ENCODE results near the gene KIAA0825.
"Not testable (repeated sequence)": the region's sequence is repeated elsewhere in the genome, so short reads cannot be mapped to it uniquely, and the experiment has no call there.

Gene KIAA0825

GRCh38 chr5:94361832-94362796 lies 256.3 kb downstream of the KIAA0825 start:
- H3K4me1 ChIP-seq (ENCODE audit: control insufficient read depth in 5 of 5, insufficient read depth in 5 of 5, low read length in 5 of 5) = peaks cover 0 to 5% (median 0%) of the 10 kb centered on the region in 5 donors
- H3K9ac ChIP-seq (ENCODE audit: low read length in 5 of 5) = no peak overlapping the region
- H3K27me3 ChIP-seq (ENCODE audit: control insufficient read depth in 5 of 5, insufficient read depth in 4 of 5, low read length in 5 of 5) = no peaks in the 10 kb centered on the region
- no peak overlapping the region for H3K27ac ChIP-seq (ENCODE audit: low read depth, low read length)
- no peaks in the 10 kb centered on the region for H3K9me3 ChIP-seq (ENCODE audit: control insufficient read depth in 5 of 5, low read length in 5 of 5)
- no peaks in the 10 kb centered on the region for H3K36me3 ChIP-seq (ENCODE audit: control insufficient read depth in 5 of 5, insufficient read depth in 5 of 5, low read length in 5 of 5)
- no peak overlapping the region for H3K4me3 ChIP-seq (ENCODE audit: low read depth in 1 of 5, low read length in 5 of 5)

DNA sequence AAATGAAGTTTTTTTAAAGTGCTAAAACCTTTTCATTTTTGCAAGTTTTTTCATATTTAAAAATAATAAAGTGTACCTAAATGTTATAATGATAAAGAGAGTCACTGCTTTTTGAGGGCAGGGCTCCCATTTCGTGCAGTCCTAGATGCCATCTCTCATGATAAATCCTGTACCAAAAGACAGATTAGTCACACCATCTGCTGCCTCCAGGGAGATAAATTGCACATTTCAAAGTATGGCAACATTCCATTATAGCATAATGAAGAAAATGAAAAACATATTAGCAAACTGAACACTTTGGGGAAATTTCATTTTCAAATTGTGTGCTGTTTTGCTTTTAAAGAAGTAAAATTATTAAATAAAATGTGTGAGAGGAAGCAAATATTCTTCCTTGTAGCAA lies 257.2 kb downstream of the KIAA0825 start:
- Histone ChIP-seq H3K4me3 (ENCODE audit: low read depth in 1 of 5, low read length in 5 of 5) (no peak overlapping the region), H3K9ac (ENCODE audit: low read length in 5 of 5) (no peak overlapping the region), H3K36me3 (ENCODE audit: control insufficient read depth in 5 of 5, insufficient read depth in 5 of 5, low read length in 5 of 5) (no peaks in the 10 kb centered on the region), H3K9me3 (ENCODE audit: control insufficient read depth in 5 of 5, low read length in 5 of 5) (no peaks in the 10 kb centered on the region), H3K4me1 (ENCODE audit: control insufficient read depth in 5 of 5, insufficient read depth in 5 of 5, low read length in 5 of 5) (peaks cover 0 to 5% (median 0%) of the 10 kb centered on the region in 5 donors), H3K27me3 (ENCODE audit: control insufficient read depth in 5 of 5, insufficient read depth in 4 of 5, low read length in 5 of 5) (no peaks in the 10 kb centered on the region), H3K27ac (ENCODE audit: low read depth, low read length) (no peak overlapping the region)

DNA sequence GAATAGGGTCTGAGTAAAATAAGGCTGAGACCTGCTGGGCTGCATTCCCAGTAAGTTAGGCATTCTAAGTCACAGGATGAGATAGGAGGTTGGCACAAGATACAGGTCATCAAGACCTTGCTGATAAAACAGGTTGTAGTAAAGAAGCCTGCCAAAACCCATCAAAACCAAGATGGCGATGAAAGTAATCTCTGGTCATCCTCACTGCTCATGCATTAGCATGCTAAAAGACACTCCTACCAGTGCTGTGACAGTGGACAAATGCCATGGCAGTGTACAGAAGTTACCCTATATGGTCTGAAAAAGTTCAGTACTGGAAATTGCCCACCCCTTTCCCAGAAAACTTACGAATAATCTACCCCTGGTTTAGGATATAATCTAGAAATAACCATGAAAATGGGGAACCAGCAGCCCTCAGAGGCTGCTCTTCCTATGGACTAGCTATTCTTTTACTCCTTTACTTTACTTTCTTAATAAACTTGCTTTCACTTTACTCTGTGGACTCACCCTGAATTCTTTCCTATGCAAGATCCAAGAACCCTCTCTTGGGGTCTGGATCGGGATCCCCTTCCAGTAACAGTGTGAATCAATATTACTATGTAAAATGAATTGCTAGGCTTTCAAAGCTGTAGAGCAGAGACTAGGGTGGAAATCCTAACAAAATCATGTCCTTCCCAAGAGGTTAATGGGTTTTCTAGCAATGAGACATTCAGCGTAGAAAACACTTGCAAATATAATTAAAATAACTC lies 257.8 kb downstream of the KIAA0825 start:
- Histone ChIP-seq H3K4me1 (ENCODE audit: control insufficient read depth in 5 of 5, insufficient read depth in 5 of 5, low read length in 5 of 5) (peaks cover 0 to 5% (median 0%) of the 10 kb centered on the region in 5 donors), H3K9me3 (ENCODE audit: control insufficient read depth in 5 of 5, low read length in 5 of 5) (no peaks in the 10 kb centered on the region), H3K9ac (ENCODE audit: low read length in 5 of 5) (no peak overlapping the region), H3K4me3 (ENCODE audit: low read depth in 1 of 5, low read length in 5 of 5) (no peak overlapping the region), H3K27ac (ENCODE audit: low read depth, low read length) (no peak overlapping the region), H3K27me3 (ENCODE audit: control insufficient read depth in 5 of 5, insufficient read depth in 4 of 5, low read length in 5 of 5) (no peaks in the 10 kb centered on the region), H3K36me3 (ENCODE audit: control insufficient read depth in 5 of 5, insufficient read depth in 5 of 5, low read length in 5 of 5) (no peaks in the 10 kb centered on the region)

DNA sequence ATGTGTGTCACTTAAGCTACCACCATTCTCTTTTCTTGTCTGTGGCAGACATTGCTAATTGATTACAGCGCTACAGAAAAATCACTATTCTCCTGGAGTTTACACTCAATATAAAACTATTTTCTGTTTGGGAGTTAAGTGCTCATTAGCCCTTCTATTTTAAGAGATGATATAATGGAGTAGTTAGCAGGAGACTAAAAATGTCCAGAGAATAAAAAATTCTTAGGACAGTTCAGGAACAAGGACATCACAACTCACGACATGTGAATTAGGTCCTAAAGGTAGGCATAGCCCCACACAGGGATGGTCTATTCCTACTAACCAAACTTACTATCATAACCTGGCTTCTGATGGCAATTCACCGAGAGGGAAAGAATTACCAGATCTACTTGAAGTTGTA lies 258.5 kb downstream of the KIAA0825 start:
- H3K4me3 ChIP-seq (ENCODE audit: low read depth in 1 of 5, low read length in 5 of 5) = no peak overlapping the region
- no peaks in the 10 kb centered on the region for H3K27me3 ChIP-seq (ENCODE audit: control insufficient read depth in 5 of 5, insufficient read depth in 4 of 5, low read length in 5 of 5)
- H3K9me3 ChIP-seq (ENCODE audit: control insufficient read depth in 5 of 5, low read length in 5 of 5) = no peaks in the 10 kb centered on the region
- H3K36me3 ChIP-seq (ENCODE audit: control insufficient read depth in 5 of 5, insufficient read depth in 5 of 5, low read length in 5 of 5) = no peaks in the 10 kb centered on the region
- no peak overlapping the region for H3K9ac ChIP-seq (ENCODE audit: low read length in 5 of 5)
- H3K27ac ChIP-seq (ENCODE audit: low read depth, low read length) = no peak overlapping the region
- H3K4me1 ChIP-seq (ENCODE audit: control insufficient read depth in 5 of 5, insufficient read depth in 5 of 5, low read length in 5 of 5) = peaks cover 0 to 5% (median 0%) of the 10 kb centered on the region in 5 donors

DNA sequence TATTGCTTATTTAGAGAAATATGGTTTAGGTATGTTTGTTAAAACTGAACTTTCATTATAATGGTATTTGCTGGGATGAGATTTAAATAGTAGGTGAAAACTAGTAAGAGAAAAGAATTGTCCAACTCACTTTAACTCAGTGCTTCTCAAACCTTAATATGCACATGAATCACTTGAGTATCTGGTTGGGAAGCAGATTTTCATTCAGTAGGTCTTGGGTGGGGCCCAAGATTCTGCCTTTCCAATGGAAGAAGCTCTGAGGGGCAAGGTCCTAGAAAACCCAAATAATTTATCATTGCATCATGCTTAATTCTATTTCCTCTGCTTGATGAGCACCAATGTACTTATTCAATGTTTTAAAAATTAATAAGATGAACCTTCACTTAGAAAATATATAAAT lies 262.6 kb downstream of the KIAA0825 start:
- Histone ChIP-seq H3K27ac (ENCODE audit: low read depth, low read length) (no peak overlapping the region), H3K4me1 (ENCODE audit: control insufficient read depth in 5 of 5, insufficient read depth in 5 of 5, low read length in 5 of 5) (no peaks in the 10 kb centered on the region)

GRCh38 chr5:94354837-94355485 lies 263.4 kb downstream of the KIAA0825 start:
- H3K9me3 ChIP-seq (ENCODE audit: control insufficient read depth in 5 of 5, low read length in 5 of 5); H3K27me3 ChIP-seq (ENCODE audit: control insufficient read depth in 5 of 5, insufficient read depth in 4 of 5, low read length in 5 of 5); H3K4me1 ChIP-seq (ENCODE audit: control insufficient read depth in 5 of 5, insufficient read depth in 5 of 5, low read length in 5 of 5); H3K4me3 ChIP-seq (ENCODE audit: low read depth in 1 of 5, low read length in 5 of 5); H3K27ac ChIP-seq (ENCODE audit: low read depth, low read length); H3K36me3 ChIP-seq (ENCODE audit: control insufficient read depth in 5 of 5, insufficient read depth in 5 of 5, low read length in 5 of 5); H3K9ac ChIP-seq (ENCODE audit: low read length in 5 of 5): not testable (repeated sequence)

More for the DNA sequence above, 262.6 kb downstream of the KIAA0825 start:
- Histone ChIP-seq H3K4me3 (ENCODE audit: low read depth in 1 of 5, low read length in 5 of 5) (no peak overlapping the region), H3K27me3 (ENCODE audit: control insufficient read depth in 5 of 5, insufficient read depth in 4 of 5, low read length in 5 of 5) (no peaks in the 10 kb centered on the region), H3K9me3 (ENCODE audit: control insufficient read depth in 5 of 5, low read length in 5 of 5) (no peaks in the 10 kb centered on the region), H3K36me3 (ENCODE audit: control insufficient read depth in 5 of 5, insufficient read depth in 5 of 5, low read length in 5 of 5) (no peaks in the 10 kb centered on the region), H3K9ac (ENCODE audit: low read length in 5 of 5) (no peak overlapping the region)

DNA sequence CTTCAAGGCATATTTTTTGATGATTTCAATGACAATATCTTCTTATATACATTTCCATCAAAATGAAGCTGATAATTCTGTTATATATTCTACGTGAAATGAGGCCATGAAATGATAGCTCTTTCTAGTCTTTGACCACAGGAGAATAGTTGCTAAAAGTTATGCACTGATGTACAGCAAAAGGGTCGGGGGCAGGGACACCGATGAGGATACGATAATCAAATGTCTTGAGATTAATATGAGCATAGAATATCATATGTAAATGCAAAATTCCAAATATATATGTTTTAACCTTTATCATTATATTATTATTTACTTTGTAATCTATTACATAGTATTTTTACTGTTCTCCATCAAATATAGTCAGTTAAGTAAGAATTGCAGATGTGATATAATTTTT lies 264.8 kb downstream of the KIAA0825 start:
- Histone ChIP-seq H3K36me3 (ENCODE audit: control insufficient read depth in 5 of 5, insufficient read depth in 5 of 5, low read length in 5 of 5) (no peaks in the 10 kb centered on the region), H3K4me3 (ENCODE audit: low read depth in 1 of 5, low read length in 5 of 5) (no peak overlapping the region), H3K9me3 (ENCODE audit: control insufficient read depth in 5 of 5, low read length in 5 of 5) (peaks cover 0 to 3% (median 0%) of the 10 kb centered on the region in 5 donors), H3K27ac (ENCODE audit: low read depth, low read length) (no peak overlapping the region), H3K9ac (ENCODE audit: low read length in 5 of 5) (no peak overlapping the region), H3K4me1 (ENCODE audit: control insufficient read depth in 5 of 5, insufficient read depth in 5 of 5, low read length in 5 of 5) (no peaks in the 10 kb centered on the region), H3K27me3 (ENCODE audit: control insufficient read depth in 5 of 5, insufficient read depth in 4 of 5, low read length in 5 of 5) (no peaks in the 10 kb centered on the region)

DNA sequence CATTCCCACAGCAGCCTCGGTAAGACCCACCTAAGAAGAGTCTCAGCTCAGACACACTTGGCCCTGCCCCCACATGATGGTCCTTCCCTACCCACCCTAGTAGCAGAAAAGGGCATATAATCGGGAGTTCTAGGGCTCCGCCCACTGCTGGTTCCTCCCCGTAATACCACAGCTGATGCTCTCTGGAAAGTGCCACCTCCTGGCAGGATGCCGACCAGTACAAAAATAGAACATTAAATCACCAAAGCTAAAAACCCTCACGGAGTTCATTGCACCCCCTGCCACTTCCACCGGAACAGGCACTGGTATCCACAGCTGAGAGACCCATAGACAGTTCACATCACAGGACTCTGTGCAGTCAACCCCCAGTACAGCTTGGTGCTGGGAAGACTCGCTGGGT lies 271.3 kb downstream of the KIAA0825 start:
- Histone ChIP-seq H3K27me3 (ENCODE audit: control insufficient read depth in 5 of 5, insufficient read depth in 4 of 5, low read length in 5 of 5) (no peaks in the 10 kb centered on the region), H3K9ac (ENCODE audit: low read length in 5 of 5) (no peak overlapping the region), H3K4me3 (ENCODE audit: low read depth in 1 of 5, low read length in 5 of 5) (no peak overlapping the region), H3K4me1 (ENCODE audit: control insufficient read depth in 5 of 5, insufficient read depth in 5 of 5, low read length in 5 of 5) (no peaks in the 10 kb centered on the region), H3K27ac (ENCODE audit: low read depth, low read length) (no peak overlapping the region), H3K36me3 (ENCODE audit: control insufficient read depth in 5 of 5, insufficient read depth in 5 of 5, low read length in 5 of 5) (no peaks in the 10 kb centered on the region), H3K9me3 (ENCODE audit: control insufficient read depth in 5 of 5, low read length in 5 of 5) (peaks cover 0 to 6% (median 0%) of the 10 kb centered on the region in 5 donors)

GRCh38 chr5:94345257-94345656 lies 273.1 kb downstream of the KIAA0825 start:
- Histone ChIP-seq H3K27me3 (ENCODE audit: control insufficient read depth in 5 of 5, insufficient read depth in 4 of 5, low read length in 5 of 5) (no peaks in the 10 kb centered on the region), H3K9ac (ENCODE audit: low read length in 5 of 5) (no peak overlapping the region), H3K9me3 (ENCODE audit: control insufficient read depth in 5 of 5, low read length in 5 of 5) (peaks cover 0 to 6% (median 0%) of the 10 kb centered on the region in 5 donors), H3K4me3 (ENCODE audit: low read depth in 1 of 5, low read length in 5 of 5) (no peak overlapping the region), H3K36me3 (ENCODE audit: control insufficient read depth in 5 of 5, insufficient read depth in 5 of 5, low read length in 5 of 5) (no peaks in the 10 kb centered on the region), H3K27ac (ENCODE audit: low read depth, low read length) (no peak overlapping the region), H3K4me1 (ENCODE audit: control insufficient read depth in 5 of 5, insufficient read depth in 5 of 5, low read length in 5 of 5) (no peaks in the 10 kb centered on the region)

DNA sequence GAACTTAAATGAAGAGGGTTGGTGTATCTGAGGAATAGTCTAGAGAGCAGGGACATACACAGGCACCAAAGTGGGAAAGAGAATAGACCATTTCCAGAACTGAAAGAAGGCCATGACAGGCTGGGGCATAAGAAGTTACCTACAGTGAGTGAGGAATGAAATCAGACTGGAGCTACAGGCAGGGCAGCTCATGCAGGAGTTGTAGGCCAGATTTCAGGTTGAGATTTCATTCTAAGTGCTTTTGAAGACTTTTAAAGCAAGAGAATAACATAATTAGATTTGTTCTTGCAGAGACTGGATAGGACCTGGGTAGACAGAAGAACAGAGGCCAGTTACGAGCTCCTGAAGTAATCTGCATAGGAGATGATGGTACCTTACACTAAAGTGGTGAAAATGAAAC lies 280.8 kb downstream of the KIAA0825 start:
- Histone ChIP-seq H3K9ac (ENCODE audit: low read length in 5 of 5) (no peak overlapping the region), H3K27me3 (ENCODE audit: control insufficient read depth in 5 of 5, insufficient read depth in 4 of 5, low read length in 5 of 5) (no peaks in the 10 kb centered on the region), H3K27ac (ENCODE audit: low read depth, low read length) (no peak overlapping the region), H3K4me1 (ENCODE audit: control insufficient read depth in 5 of 5, insufficient read depth in 5 of 5, low read length in 5 of 5) (no peaks in the 10 kb centered on the region), H3K9me3 (ENCODE audit: control insufficient read depth in 5 of 5, low read length in 5 of 5) (no peaks in the 10 kb centered on the region), H3K36me3 (ENCODE audit: control insufficient read depth in 5 of 5, insufficient read depth in 5 of 5, low read length in 5 of 5) (no peaks in the 10 kb centered on the region), H3K4me3 (ENCODE audit: low read depth in 1 of 5, low read length in 5 of 5) (no peak overlapping the region)
